ENCODE results near the gene ABHD5.
"Not testable (repeated sequence)": the region's sequence is repeated elsewhere in the genome, so short reads cannot be mapped to it uniquely, and the experiment has no call there.

ABHD5 gene

GRCh38 chr3:43690400-43691119, at the start of gene ABHD5:
TSS of gene ABHD5 (plus strand) at chr3:43690938. CDS start at chr3:43690993, 55 bp downstream.
- DNase-seq = peak; percentile 96

- no peak for DNase-seq
Observed at GRCh38 chr3:43641306-43642114, 49.2 kb upstream of the ABHD5 start.

- DNase-seq = no peak
Observed at GRCh38 chr3:43644443-43644842, 46.3 kb upstream of the ABHD5 start.

- no peak for DNase-seq
Observed at GRCh38 chr3:43647331-43648166, 43.2 kb upstream of the ABHD5 start.

GRCh38 chr3:43648957-43649356, 41.8 kb upstream of the ABHD5 start:
- no peak for DNase-seq

GRCh38 chr3:43649365-43649968, 41.3 kb upstream of the ABHD5 start:
- DNase-seq = no peak

- no peak for DNase-seq
Observed at GRCh38 chr3:43650345-43650744, 40.4 kb upstream of the ABHD5 start.

GRCh38 chr3:43656390-43656789, 34.3 kb upstream of the ABHD5 start:
- DNase-seq = not testable (repeated sequence)

GRCh38 chr3:43659250-43659880, 31.4 kb upstream of the ABHD5 start:
- no peak for DNase-seq

- DNase-seq = not testable (repeated sequence)
Observed at GRCh38 chr3:43661376-43661775, 29.4 kb upstream of the ABHD5 start.

GRCh38 chr3:43665011-43665410, 25.7 kb upstream of the ABHD5 start:
- not testable (repeated sequence) for DNase-seq

- DNase-seq = no peak
Observed at GRCh38 chr3:43670635-43671522, 19.9 kb upstream of the ABHD5 start.

- no peak for DNase-seq
Observed at GRCh38 chr3:43674345-43675085, 16.2 kb upstream of the ABHD5 start.

GRCh38 chr3:43675593-43675992, 15.1 kb upstream of the ABHD5 start:
- DNase-seq = no peak

GRCh38 chr3:43676441-43676840, 14.3 kb upstream of the ABHD5 start:
- DNase-seq = no peak

- not testable (repeated sequence) for DNase-seq
Observed at GRCh38 chr3:43678375-43678774, 12.4 kb upstream of the ABHD5 start.

GRCh38 chr3:43678887-43679449, 11.8 kb upstream of the ABHD5 start:
- not testable (repeated sequence) for DNase-seq

- not testable (repeated sequence) for DNase-seq
Observed at GRCh38 chr3:43680857-43681256, 9.9 kb upstream of the ABHD5 start.

- DNase-seq = no peak
Observed at GRCh38 chr3:43684944-43685343, 5.8 kb upstream of the ABHD5 start.

- DNase-seq = no peak
Observed at GRCh38 chr3:43685921-43686320, 4.8 kb upstream of the ABHD5 start.
